MG63 (cell line): ENCODE data around the gene STYK1. TPM values are rescaled to one million over a fixed set of nuclear protein-coding genes. Genes with fewer than 3 reads are reported as not detected.
A peak's percentile ranks its signal among the peaks of the same experiment; 100 is the strongest.

ENCODE experiments used
- DNase-seq: peaks from one replicate; pipeline ENCODE4 v3.0.0-alpha.2; 2020
- H3K27me3 ChIP-seq: fragments of 250-450 bp; sonication (Bioruptor Pico); 2 replicates; pipeline ENCODE4 v1.5.1; 2020; ENCODE audit warnings: mild to moderate bottlenecking, moderate library complexity
- H3K36me3 ChIP-seq: fragments of 250-450 bp; sonication (Bioruptor Pico); 2 replicates; pipeline ENCODE4 v1.5.1; 2020; ENCODE audit warnings: mild to moderate bottlenecking, moderate library complexity
- H3K4me3 ChIP-seq: fragments of 250-450 bp; sonication (Bioruptor Pico); 2 replicates; pipeline ENCODE4 v1.5.1; 2020; ENCODE audit warnings: mild to moderate bottlenecking, moderate library complexity
- H3K9me3 ChIP-seq: fragments of 250-450 bp; sonication (Bioruptor Pico); 2 replicates; pipeline ENCODE4 v1.5.1; 2020; ENCODE audit warnings: mild to moderate bottlenecking, moderate library complexity
- total RNA-seq: library from RNA; depleted of rRNA; stranded (reverse); fragments of >200 nt; shearing (Covaris generic); gene quantifications from 2 replicates; pipeline ENCODE4 v1.2.3, GENCODE V29; 2014; ENCODE audit warnings: low replicate concordance; rRNA removed

STYK1 gene
- total RNA-seq: not detected in 2 replicates

GRCh38 chr12:10673659-10674384 lies at the start of gene STYK1:
Gene STYK1 (minus strand): TSS chr12:10674052. CDS start chr12:10634618, 39,434 bp downstream.
- Histone ChIP-seq H3K27me3 (peaks cover 14% of the 10 kb centered on the region; the same call in 1 of the 2 replicates), H3K9me3 (no peaks in the 10 kb centered on the region), H3K36me3 (no peaks in the 10 kb centered on the region), H3K4me3 (peak within 1 kb of the TSS; percentile 53)
- peak; percentile 49 for DNase-seq

GRCh38 chr12:10722905-10723746 lies 49.3 kb upstream of the STYK1 start, which contains the start of gene YBX3:
Gene YBX3 (minus strand): TSS chr12:10723323. CDS start chr12:10723111, 212 bp downstream.
- DNase-seq: peak; percentile 84
- H3K4me3 ChIP-seq: peak within 1 kb of the TSS; percentile 98
- peaks cover 19% of the 10 kb centered on the region for H3K36me3 ChIP-seq
- no peaks in the 10 kb centered on the region for H3K27me3 ChIP-seq
- 0 out of 2 replicates have a peak, but pooled peaks cover 2% of the 10 kb centered on the region for H3K9me3 ChIP-seq

- Histone ChIP-seq H3K4me3 (peak overlapping the region; percentile 98), H3K27me3 (no peaks in the 10 kb centered on the region), H3K9me3 (0 out of 2 replicates have a peak, but pooled peaks cover 2% of the 10 kb centered on the region), H3K36me3 (peaks cover 26% of the 10 kb centered on the region)
- peak; percentile 68 for DNase-seq
Observed at GRCh38 chr12:10722502-10722904, 48.7 kb upstream of the STYK1 start.

- Histone ChIP-seq H3K36me3 (peaks cover 28% of the 10 kb centered on the region), H3K9me3 (0 out of 2 replicates have a peak, but pooled peaks cover 2% of the 10 kb centered on the region), H3K4me3 (peak overlapping the region; percentile 98), H3K27me3 (no peaks in the 10 kb centered on the region)
- DNase-seq: peak; percentile 86
Observed at GRCh38 chr12:10721651-10722501, 48.0 kb upstream of the STYK1 start.

GRCh38 chr12:10720974-10721650 lies 47.3 kb upstream of the STYK1 start:
- DNase-seq: no peak
- H3K36me3 ChIP-seq: peaks cover 28% of the 10 kb centered on the region
- no peaks in the 10 kb centered on the region for H3K27me3 ChIP-seq
- H3K4me3 ChIP-seq: peak overlapping the region; percentile 98
- H3K9me3 ChIP-seq: 0 out of 2 replicates have a peak, but pooled peaks cover 2% of the 10 kb centered on the region

GRCh38 chr12:10719482-10719881 lies 45.6 kb upstream of the STYK1 start:
- DNase-seq: no peak
- Histone ChIP-seq H3K9me3 (0 out of 2 replicates have a peak, but pooled peaks cover 2% of the 10 kb centered on the region), H3K4me3 (no peak overlapping the region), H3K36me3 (peaks cover 44% of the 10 kb centered on the region), H3K27me3 (no peaks in the 10 kb centered on the region)

- Histone ChIP-seq H3K4me3 (peak overlapping the region; percentile 6), H3K36me3 (peaks cover 55% of the 10 kb centered on the region), H3K27me3 (no peaks in the 10 kb centered on the region), H3K9me3 (0 out of 2 replicates have a peak, but pooled peaks cover 2% of the 10 kb centered on the region)
- DNase-seq: no peak
Observed at GRCh38 chr12:10718279-10718821, 44.5 kb upstream of the STYK1 start.

- Histone ChIP-seq H3K9me3 (0 out of 2 replicates have a peak, but pooled peaks cover 1% of the 10 kb centered on the region), H3K4me3 (0 out of 2 replicates have a peak overlapping the region, but pooled peaks have one; percentile 3), H3K36me3 (peaks cover 63% of the 10 kb centered on the region), H3K27me3 (no peaks in the 10 kb centered on the region)
- no peak for DNase-seq
Observed at GRCh38 chr12:10717410-10717809, 43.6 kb upstream of the STYK1 start.

GRCh38 chr12:10716704-10717315 lies 43.0 kb upstream of the STYK1 start:
- peak overlapping the region; percentile 11; the same call in 1 of the 2 replicates for H3K4me3 ChIP-seq
- H3K36me3 ChIP-seq: peaks cover 64% of the 10 kb centered on the region
- H3K9me3 ChIP-seq: no peaks in the 10 kb centered on the region
- H3K27me3 ChIP-seq: no peaks in the 10 kb centered on the region
- DNase-seq: peak; percentile 95

- H3K4me3 ChIP-seq: peak overlapping the region; percentile 11; the same call in 1 of the 2 replicates
Observed at GRCh38 chr12:10716277-10716676, 42.4 kb upstream of the STYK1 start.

GRCh38 chr12:10715491-10715890 lies 41.6 kb upstream of the STYK1 start:
- no peaks in the 10 kb centered on the region for H3K27me3 ChIP-seq
- no peaks in the 10 kb centered on the region for H3K9me3 ChIP-seq
- H3K36me3 ChIP-seq: peaks cover 75% of the 10 kb centered on the region
- no peak overlapping the region for H3K4me3 ChIP-seq
- DNase-seq: no peak

More at GRCh38 chr12:10716277-10716676, 42.4 kb upstream of the STYK1 start:
- no peaks in the 10 kb centered on the region for H3K9me3 ChIP-seq
- no peaks in the 10 kb centered on the region for H3K27me3 ChIP-seq
- H3K36me3 ChIP-seq: peaks cover 67% of the 10 kb centered on the region
- DNase-seq: no peak

GRCh38 chr12:10709808-10710207 lies 36.0 kb upstream of the STYK1 start:
- Histone ChIP-seq H3K27me3 (no peaks in the 10 kb centered on the region), H3K36me3 (peaks cover 98% of the 10 kb centered on the region), H3K4me3 (no peak overlapping the region), H3K9me3 (no peaks in the 10 kb centered on the region)
- DNase-seq: no peak

GRCh38 chr12:10708862-10709261 lies 35.0 kb upstream of the STYK1 start:
- Histone ChIP-seq H3K27me3 (no peaks in the 10 kb centered on the region), H3K4me3 (no peak overlapping the region), H3K9me3 (no peaks in the 10 kb centered on the region), H3K36me3 (peaks cover 98% of the 10 kb centered on the region)
- DNase-seq: no peak

- H3K9me3 ChIP-seq: no peaks in the 10 kb centered on the region
- H3K36me3 ChIP-seq: peaks cover 98% of the 10 kb centered on the region
- H3K4me3 ChIP-seq: no peak overlapping the region
- H3K27me3 ChIP-seq: no peaks in the 10 kb centered on the region
- no peak for DNase-seq
Observed at GRCh38 chr12:10705655-10706054, 31.8 kb upstream of the STYK1 start.

GRCh38 chr12:10701843-10702242 lies 28.0 kb upstream of the STYK1 start:
- peaks cover 96% of the 10 kb centered on the region for H3K36me3 ChIP-seq
- no peak overlapping the region for H3K4me3 ChIP-seq
- no peaks in the 10 kb centered on the region for H3K9me3 ChIP-seq
- no peaks in the 10 kb centered on the region for H3K27me3 ChIP-seq
- no peak for DNase-seq
